Measurements from ENCODE around the gene RAX.

Gene RAX

GRCh38 chr18:59293317-59293716 is 20.1 kb upstream of the RAX start:
- DNase-seq: no peak
- Histone ChIP-seq H4K8ac (ENCODE audit: low read depth, low read length) (no peak overlapping the region), H3K27me3 (ENCODE audit: insufficient read depth, low read length) (peaks cover 3% of the 10 kb centered on the region), H3K4me2 (ENCODE audit: low read length) (no peak overlapping the region), H4K91ac (ENCODE audit: low read depth, low read length) (no peak overlapping the region), H2AFZ (ENCODE audit: insufficient read depth, low read length, poor library complexity) (no peak overlapping the region), H3K18ac (ENCODE audit: low read length) (no peak overlapping the region), H4K12ac (ENCODE audit: low read depth, low read length) (no peak overlapping the region), H3K79me1 (ENCODE audit: low read length) (no peaks in the 10 kb centered on the region), H3K36me3 (ENCODE audit: control insufficient read depth in 1 of 2, insufficient read depth in 2 of 2, low read length in 2 of 2) (no peaks in the 10 kb centered on the region), H3K4me1 (ENCODE audit: control insufficient read depth in 1 of 2, insufficient read depth in 2 of 2, low read length in 2 of 2) (no peaks in the 10 kb centered on the region), H3K4ac (ENCODE audit: low read depth, low read length) (no peak overlapping the region), H3K27ac (ENCODE audit: low read depth, low read length) (no peak overlapping the region), H2AK5ac (ENCODE audit: low read length) (no peak overlapping the region), H3K14ac (ENCODE audit: low read length) (no peak overlapping the region), H2BK120ac (ENCODE audit: insufficient read depth, low read length, poor library complexity) (no peak overlapping the region), H3K9me3 (ENCODE audit: insufficient read depth, low read depth, low read length) (no peaks in the 10 kb centered on the region), H3K23ac (ENCODE audit: low read length) (no peak overlapping the region), H3K79me2 (ENCODE audit: control insufficient read depth, insufficient read depth, low read length, poor library complexity) (no peaks in the 10 kb centered on the region), H3K9ac (ENCODE audit: low read length) (no peak overlapping the region), H3K4me3 (ENCODE audit: low read depth, low read length) (no peak overlapping the region), H2BK12ac (ENCODE audit: low read length) (no peak overlapping the region), H2BK5ac (ENCODE audit: low read depth, low read length, poor library complexity) (no peak overlapping the region)

- no peaks in the 10 kb centered on the region for H3K79me1 ChIP-seq (ENCODE audit: low read length)
- no peak overlapping the region for H2BK5ac ChIP-seq (ENCODE audit: low read depth, low read length, poor library complexity)
- no peak overlapping the region for H3K4ac ChIP-seq (ENCODE audit: low read depth, low read length)
- no peak overlapping the region for H2BK12ac ChIP-seq (ENCODE audit: low read length)
- no peak overlapping the region for H2AK5ac ChIP-seq (ENCODE audit: low read length)
- no peak overlapping the region for H4K12ac ChIP-seq (ENCODE audit: low read depth, low read length)
- H3K14ac ChIP-seq (ENCODE audit: low read length): no peak overlapping the region
- H3K4me1 ChIP-seq (ENCODE audit: control insufficient read depth in 1 of 2, insufficient read depth in 2 of 2, low read length in 2 of 2): no peaks in the 10 kb centered on the region
- DNase-seq: no peak
- peaks cover 6% of the 10 kb centered on the region for H3K27me3 ChIP-seq (ENCODE audit: insufficient read depth, low read length)
- H3K27ac ChIP-seq (ENCODE audit: low read depth, low read length): no peak overlapping the region
- no peak overlapping the region for H3K4me2 ChIP-seq (ENCODE audit: low read length)
- no peak overlapping the region for H4K8ac ChIP-seq (ENCODE audit: low read depth, low read length)
- no peaks in the 10 kb centered on the region for H3K9me3 ChIP-seq (ENCODE audit: insufficient read depth, low read depth, low read length)
- WGBS (ENCODE audit: extremely low coverage, insufficient coverage, insufficient read length): no CpG with 5 or more reads among the region's 6 CpGs
- H3K4me3 ChIP-seq (ENCODE audit: low read depth, low read length): no peak overlapping the region
- no peak overlapping the region for H2BK120ac ChIP-seq (ENCODE audit: insufficient read depth, low read length, poor library complexity)
- H3K18ac ChIP-seq (ENCODE audit: low read length): no peak overlapping the region
- H3K9ac ChIP-seq (ENCODE audit: low read length): no peak overlapping the region
- no peaks in the 10 kb centered on the region for H3K79me2 ChIP-seq (ENCODE audit: control insufficient read depth, insufficient read depth, low read length, poor library complexity)
- no peak overlapping the region for H4K91ac ChIP-seq (ENCODE audit: low read depth, low read length)
- no peaks in the 10 kb centered on the region for H3K36me3 ChIP-seq (ENCODE audit: control insufficient read depth in 1 of 2, insufficient read depth in 2 of 2, low read length in 2 of 2)
- no peak overlapping the region for H3K23ac ChIP-seq (ENCODE audit: low read length)
- no peak overlapping the region for H2AFZ ChIP-seq (ENCODE audit: insufficient read depth, low read length, poor library complexity)
Observed at GRCh38 chr18:59286341-59286740, 13.1 kb upstream of the RAX start.

- Histone ChIP-seq H4K91ac (ENCODE audit: low read depth, low read length) (no peak overlapping the region), H3K23ac (ENCODE audit: low read length) (no peak overlapping the region), H3K36me3 (ENCODE audit: control insufficient read depth in 1 of 2, insufficient read depth in 2 of 2, low read length in 2 of 2) (no peaks in the 10 kb centered on the region), H3K4me3 (ENCODE audit: low read depth, low read length) (no peak overlapping the region), H3K18ac (ENCODE audit: low read length) (no peak overlapping the region), H2BK5ac (ENCODE audit: low read depth, low read length, poor library complexity) (no peak overlapping the region), H2AK5ac (ENCODE audit: low read length) (no peak overlapping the region), H3K79me2 (ENCODE audit: control insufficient read depth, insufficient read depth, low read length, poor library complexity) (no peaks in the 10 kb centered on the region), H3K4ac (ENCODE audit: low read depth, low read length) (no peak overlapping the region), H3K79me1 (ENCODE audit: low read length) (no peaks in the 10 kb centered on the region), H3K9ac (ENCODE audit: low read length) (no peak overlapping the region), H3K4me2 (ENCODE audit: low read length) (no peak overlapping the region), H3K27ac (ENCODE audit: low read depth, low read length) (no peak overlapping the region), H2AFZ (ENCODE audit: insufficient read depth, low read length, poor library complexity) (no peak overlapping the region), H3K9me3 (ENCODE audit: insufficient read depth, low read depth, low read length) (no peaks in the 10 kb centered on the region), H3K14ac (ENCODE audit: low read length) (no peak overlapping the region), H2BK12ac (ENCODE audit: low read length) (no peak overlapping the region), H2BK120ac (ENCODE audit: insufficient read depth, low read length, poor library complexity) (no peak overlapping the region), H4K8ac (ENCODE audit: low read depth, low read length) (no peak overlapping the region), H3K4me1 (ENCODE audit: control insufficient read depth in 1 of 2, insufficient read depth in 2 of 2, low read length in 2 of 2) (no peaks in the 10 kb centered on the region), H3K27me3 (ENCODE audit: insufficient read depth, low read length) (peaks cover 15% of the 10 kb centered on the region), H4K12ac (ENCODE audit: low read depth, low read length) (no peak overlapping the region)
- no peak for DNase-seq
- WGBS (ENCODE audit: extremely low coverage, insufficient coverage, insufficient read length): no CpG with 5 or more reads among the region's 11 CpGs
Observed at GRCh38 chr18:59282341-59282740, 9.1 kb upstream of the RAX start.

- Histone ChIP-seq H3K79me1 (ENCODE audit: low read length) (no peaks in the 10 kb centered on the region), H3K79me2 (ENCODE audit: control insufficient read depth, insufficient read depth, low read length, poor library complexity) (no peaks in the 10 kb centered on the region), H3K18ac (ENCODE audit: low read length) (no peak overlapping the region), H3K4ac (ENCODE audit: low read depth, low read length) (no peak overlapping the region), H3K36me3 (ENCODE audit: control insufficient read depth in 1 of 2, insufficient read depth in 2 of 2, low read length in 2 of 2) (no peaks in the 10 kb centered on the region), H4K91ac (ENCODE audit: low read depth, low read length) (no peak overlapping the region), H2AFZ (ENCODE audit: insufficient read depth, low read length, poor library complexity) (no peak overlapping the region), H3K9ac (ENCODE audit: low read length) (no peak overlapping the region), H2AK5ac (ENCODE audit: low read length) (no peak overlapping the region), H4K12ac (ENCODE audit: low read depth, low read length) (no peak overlapping the region), H3K14ac (ENCODE audit: low read length) (no peak overlapping the region), H2BK120ac (ENCODE audit: insufficient read depth, low read length, poor library complexity) (no peak overlapping the region), H3K4me3 (ENCODE audit: low read depth, low read length) (no peak overlapping the region), H3K27ac (ENCODE audit: low read depth, low read length) (no peak overlapping the region), H3K23ac (ENCODE audit: low read length) (no peak overlapping the region), H3K4me2 (ENCODE audit: low read length) (no peak overlapping the region), H3K27me3 (ENCODE audit: insufficient read depth, low read length) (peaks cover 33% of the 10 kb centered on the region), H3K9me3 (ENCODE audit: insufficient read depth, low read depth, low read length) (no peaks in the 10 kb centered on the region), H2BK5ac (ENCODE audit: low read depth, low read length, poor library complexity) (no peak overlapping the region), H3K4me1 (ENCODE audit: control insufficient read depth in 1 of 2, insufficient read depth in 2 of 2, low read length in 2 of 2) (no peaks in the 10 kb centered on the region), H4K8ac (ENCODE audit: low read depth, low read length) (no peak overlapping the region), H2BK12ac (ENCODE audit: low read length) (no peak overlapping the region)
- no CpG with 5 or more reads among the region's 1 CpG for WGBS (ENCODE audit: extremely low coverage, insufficient coverage, insufficient read length)
- no peak for DNase-seq
Observed at GRCh38 chr18:59279722-59280121, 6.5 kb upstream of the RAX start.

Data from trophoblast cell (in vitro differentiated cells and primary cell).